SK-N-SH treated with all-trans-retinoic acid at 6 μM for 48 hours (cell line): ENCODE results near the gene ARMCX4.

Experiments used
- ARNTL ChIP-seq: fragments of 450-650 bp; formaldehyde crosslinking; IDR thresholded peaks from 2 replicates; pipeline ENCODE4 v1.5.0; 2020; ENCODE audit warnings: low read depth, mild to moderate bottlenecking, moderate library complexity, borderline replicate concordance
- BACH2 ChIP-seq: fragments of 250-450 bp; sonication (Bioruptor Pico); IDR thresholded peaks from 2 replicates; pipeline ENCODE4 v1.9.0; 2021; ENCODE audit warnings: mild to moderate bottlenecking, borderline replicate concordance
- GLIS3 ChIP-seq: fragments of 250-450 bp; sonication (Bioruptor Pico); IDR thresholded peaks from 2 replicates; pipeline ENCODE4 v1.5.0; 2020; ENCODE audit warnings: mild to moderate bottlenecking, moderate library complexity
- PATZ1 ChIP-seq: fragments of 250-450 bp; sonication (Bioruptor Pico); IDR thresholded peaks from 2 replicates; pipeline ENCODE4 v1.8.0; 2020; ENCODE audit warnings: mild to moderate bottlenecking, moderate library complexity, borderline replicate concordance
- PPARA ChIP-seq: fragments of 250-450 bp; sonication (Bioruptor Pico); IDR thresholded peaks from 2 replicates; pipeline ENCODE4 v1.5.0; 2020; ENCODE audit warnings: mild to moderate bottlenecking, borderline replicate concordance
- RARB ChIP-seq: fragments of 250-450 bp; sonication (Bioruptor Pico); IDR thresholded peaks from 2 replicates; pipeline ENCODE4 v1.8.0; 2021; ENCODE audit warnings: mild to moderate bottlenecking, moderate library complexity
- TOX ChIP-seq: fragments of 250-450 bp; sonication (Bioruptor Pico); IDR thresholded peaks from 2 replicates; pipeline ENCODE4 v1.8.0; 2021; ENCODE audit warnings: mild to moderate bottlenecking, moderate library complexity, borderline replicate concordance
- ZC3H10 ChIP-seq: fragments of 250-450 bp; sonication (Bioruptor Pico); IDR thresholded peaks from 2 replicates; pipeline ENCODE4 v1.5.1; 2021; ENCODE audit warnings: mild to moderate bottlenecking, moderate library complexity
- ZFP30 ChIP-seq: fragments of 450-650 bp; formaldehyde crosslinking; IDR thresholded peaks from 2 replicates; pipeline ENCODE4 v1.5.0; 2022; ENCODE audit warnings: mild to moderate bottlenecking, moderate library complexity
- ZNF70 ChIP-seq: fragments of 450-650 bp; formaldehyde crosslinking; IDR thresholded peaks from 2 replicates; pipeline ENCODE4 v1.5.0; 2020; ENCODE audit warnings: mild to moderate bottlenecking, moderate library complexity
- ZNF8 ChIP-seq: fragments of 450-650 bp; formaldehyde crosslinking; IDR thresholded peaks from 2 replicates; pipeline ENCODE4 v1.5.0; 2020; ENCODE audit warnings: mild to moderate bottlenecking, moderate library complexity
- TF ChIP-seq, protein P1 (sequence below): fragments of 250-450 bp; sonication (Bioruptor Pico); IDR thresholded peaks from 2 replicates; pipeline ENCODE4 v1.5.1; 2020; ENCODE audit warnings: low read depth, mild to moderate bottlenecking, moderate library complexity

GRCh38 chrX:101530944-101531343 lies 45.7 kb downstream of the ARMCX4 start:
- TF ChIP-seq ZC3H10 (CRISPR knock-in tag), result no peak
- no peak for TF ChIP-seq ARNTL (CRISPR knock-in tag)
- TF ChIP-seq PATZ1 (CRISPR knock-in tag), result no peak
- no peak for TF ChIP-seq ZNF8 (CRISPR knock-in tag)
- TF ChIP-seq, protein P1, sequence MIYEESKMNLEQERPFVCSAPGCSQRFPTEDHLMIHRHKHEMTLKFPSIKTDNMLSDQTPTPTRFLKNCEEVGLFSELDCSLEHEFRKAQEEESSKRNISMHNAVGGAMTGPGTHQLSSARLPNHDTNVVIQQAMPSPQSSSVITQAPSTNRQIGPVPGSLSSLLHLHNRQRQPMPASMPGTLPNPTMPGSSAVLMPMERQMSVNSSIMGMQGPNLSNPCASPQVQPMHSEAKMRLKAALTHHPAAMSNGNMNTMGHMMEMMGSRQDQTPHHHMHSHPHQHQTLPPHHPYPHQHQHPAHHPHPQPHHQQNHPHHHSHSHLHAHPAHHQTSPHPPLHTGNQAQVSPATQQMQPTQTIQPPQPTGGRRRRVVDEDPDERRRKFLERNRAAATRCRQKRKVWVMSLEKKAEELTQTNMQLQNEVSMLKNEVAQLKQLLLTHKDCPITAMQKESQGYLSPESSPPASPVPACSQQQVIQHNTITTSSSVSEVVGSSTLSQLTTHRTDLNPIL (CRISPR knock-in tag), result no peak
- TF ChIP-seq ZFP30 (CRISPR knock-in tag), result no peak
- TF ChIP-seq PPARA (CRISPR knock-in tag), result no peak
- no peak for TF ChIP-seq TOX (CRISPR knock-in tag)
- no peak for TF ChIP-seq ZNF70 (CRISPR knock-in tag)
- TF ChIP-seq GLIS3, result no peak
- no peak for TF ChIP-seq BACH2
- TF ChIP-seq RARB (CRISPR knock-in tag), result no peak
